HK-2 (cell line): Measurements from ENCODE around the gene ZNF827.

Source experiments
- DNase-seq: peaks from one replicate; pipeline ENCODE4 v3.0.0-alpha.2; 2018; ENCODE audit not compliant: unreplicated experiment

The ZNF827 gene

GRCh38 chr4:145791988-145792387, 146.6 kb downstream of the ZNF827 start:
- no peak for DNase-seq

- no peak for DNase-seq
These were observed 149.9 kb downstream of the ZNF827 start for GRCh38 chr4:145788755-145789154.

GRCh38 chr4:145786830-145787229, 151.8 kb downstream of the ZNF827 start:
- no peak for DNase-seq

GRCh38 chr4:145786261-145786660, 152.4 kb downstream of the ZNF827 start:
- no peak for DNase-seq

- DNase-seq, result no peak
These were observed 153.1 kb downstream of the ZNF827 start for GRCh38 chr4:145785391-145786008.

GRCh38 chr4:145784036-145784435, 154.6 kb downstream of the ZNF827 start:
- no peak for DNase-seq

GRCh38 chr4:145782756-145783155, 155.9 kb downstream of the ZNF827 start:
- no peak for DNase-seq

- no peak for DNase-seq
These were observed 157.3 kb downstream of the ZNF827 start for GRCh38 chr4:145781351-145781750.

GRCh38 chr4:145779319-145779801, 159.3 kb downstream of the ZNF827 start:
- no peak for DNase-seq

GRCh38 chr4:145776208-145776607, 162.4 kb downstream of the ZNF827 start:
- DNase-seq, result no peak

GRCh38 chr4:145775406-145775805, 163.2 kb downstream of the ZNF827 start:
- DNase-seq, result no peak

GRCh38 chr4:145774473-145774872, 164.2 kb downstream of the ZNF827 start:
- no peak for DNase-seq

GRCh38 chr4:145773581-145774234, 164.9 kb downstream of the ZNF827 start:
- no peak for DNase-seq

GRCh38 chr4:145772347-145772746, 166.3 kb downstream of the ZNF827 start:
- no peak for DNase-seq

- no peak for DNase-seq
These were observed 168.5 kb downstream of the ZNF827 start for GRCh38 chr4:145770124-145770523.

- no peak for DNase-seq
These were observed 169.1 kb downstream of the ZNF827 start for GRCh38 chr4:145769450-145770037.

- DNase-seq, result no peak
These were observed 172.3 kb downstream of the ZNF827 start for GRCh38 chr4:145766273-145766672.

GRCh38 chr4:145763399-145763798, 175.2 kb downstream of the ZNF827 start:
- DNase-seq, result no peak

- DNase-seq, result no peak
These were observed 175.9 kb downstream of the ZNF827 start for GRCh38 chr4:145762719-145763118.

- DNase-seq, result no peak
These were observed 177.4 kb downstream of the ZNF827 start for GRCh38 chr4:145760961-145761929.

GRCh38 chr4:145760176-145760575, 178.4 kb downstream of the ZNF827 start:
- DNase-seq, result no peak

GRCh38 chr4:145757188-145757587, 181.4 kb downstream of the ZNF827 start:
- no peak for DNase-seq
